Hepatocyte (in vitro differentiated cells): ENCODE data around the gene C6. TPM values are rescaled to one million over a fixed set of nuclear protein-coding genes. Genes with fewer than 3 reads are reported as not detected.

Experiments used
- DNase-seq: peaks from one replicate; pipeline ENCODE4 v3.0.0-alpha.2; 2016; ENCODE audit warnings: low spot score
- H2AFZ ChIP-seq: fragments of 200-600 bp; sonication (generic); 2 replicates; pipeline ENCODE4 v1.6.0; 2016; ENCODE audit warnings: antibody characterized with exemption, mild to moderate bottlenecking
- H3K27ac ChIP-seq: fragments of 200-600 bp; sonication (generic); 2 replicates; pipeline ENCODE4 v1.5.1; 2016; ENCODE audit warnings: mild to moderate bottlenecking
- H3K27me3 ChIP-seq: fragments of 200-600 bp; sonication (generic); 2 replicates; pipeline ENCODE4 v1.6.1; 2016
- H3K36me3 ChIP-seq: fragments of 200-600 bp; sonication (generic); replicated peaks from 2 replicates; pipeline ENCODE4 v1.5.1; 2016; ENCODE audit warnings: low read depth; ENCODE audit not compliant: insufficient read depth
- H3K4me1 ChIP-seq: fragments of 200-600 bp; sonication (generic); 2 replicates; pipeline ENCODE4 v1.5.1; 2016; ENCODE audit warnings: mild to moderate bottlenecking, moderate library complexity; ENCODE audit not compliant: insufficient read depth
- H3K4me2 ChIP-seq: fragments of 200-600 bp; sonication (generic); 2 replicates; pipeline ENCODE4 v1.6.0; 2016
- H3K4me3 ChIP-seq: fragments of 200-600 bp; sonication (generic); 2 replicates; pipeline ENCODE4 v1.5.1; 2016; ENCODE audit warnings: mild to moderate bottlenecking
- H3K79me2 ChIP-seq: fragments of 200-600 bp; sonication (generic); 2 replicates; pipeline ENCODE4 v1.6.0; 2017; ENCODE audit warnings: mild to moderate bottlenecking
- H3K9me2 ChIP-seq: fragments of 200-600 bp; sonication (generic); replicated peaks from 2 replicates; pipeline ENCODE4 v1.6.0; 2017; ENCODE audit warnings: mild to moderate bottlenecking; ENCODE audit not compliant: insufficient read depth
- H3K9me3 ChIP-seq: fragments of 200-600 bp; sonication (generic); 2 replicates; pipeline ENCODE4 v1.5.1; 2016; ENCODE audit warnings: low read depth, mild to moderate bottlenecking
- H4K20me1 ChIP-seq: fragments of 200-600 bp; sonication (generic); 2 replicates; pipeline ENCODE4 v1.6.0; 2016; ENCODE audit warnings: mild to moderate bottlenecking; ENCODE audit not compliant: insufficient read depth, poor library complexity, severe bottlenecking
- EZH2 ChIP-seq: fragments of 200-600 bp; sonication (generic); IDR thresholded peaks from 2 replicates; pipeline ENCODE4 v1.6.1; 2016; ENCODE audit warnings: antibody characterized with exemption, mild to moderate bottlenecking, borderline replicate concordance
- EZH2phosphoT487 ChIP-seq: fragments of 200-600 bp; sonication (generic); IDR thresholded peaks from one replicate; pipeline ENCODE4 v1.6.1; 2018; ENCODE audit warnings: antibody characterized with exemption, mild to moderate bottlenecking, low read depth, moderate library complexity; ENCODE audit not compliant: unreplicated experiment, severe bottlenecking
- WGBS: methylation state at CpG from one replicate; pipeline ENCODE4 v1.1.6; 2016; ENCODE audit warnings: low lambda C conversion rate; ENCODE audit errors: missing lambda C conversion rate; 5-methylcytosine and 5-hydroxymethylcytosine counted together
- polyA plus RNA-seq: library from polyadenylated mRNA; unstranded; fragments of >200 nt; fragmentation: Nextera tagmentation; extraction: Ambion mirVana; gene quantifications from 2 replicates; pipeline ENCODE4 v1.2.1, GENCODE V29; 2016
- total RNA-seq: library from RNA; depleted of rRNA; stranded (reverse); fragments of >200 nt; gene quantifications from 2 replicates; pipeline ENCODE4 v1.2.3, GENCODE V29; 2014
- TF ChIP-seq, protein P1 (sequence below): fragments of 200-600 bp; sonication (generic); IDR thresholded peaks from 2 replicates; pipeline ENCODE4 v1.5.1; 2016; ENCODE audit warnings: antibody characterized with exemption, mild to moderate bottlenecking; ENCODE audit not compliant: poor library complexity

Gene C6
- total and polyA plus RNA-seq, 2 experiments from 2014 or later = 16.2 to 37.2 TPM

DNA sequence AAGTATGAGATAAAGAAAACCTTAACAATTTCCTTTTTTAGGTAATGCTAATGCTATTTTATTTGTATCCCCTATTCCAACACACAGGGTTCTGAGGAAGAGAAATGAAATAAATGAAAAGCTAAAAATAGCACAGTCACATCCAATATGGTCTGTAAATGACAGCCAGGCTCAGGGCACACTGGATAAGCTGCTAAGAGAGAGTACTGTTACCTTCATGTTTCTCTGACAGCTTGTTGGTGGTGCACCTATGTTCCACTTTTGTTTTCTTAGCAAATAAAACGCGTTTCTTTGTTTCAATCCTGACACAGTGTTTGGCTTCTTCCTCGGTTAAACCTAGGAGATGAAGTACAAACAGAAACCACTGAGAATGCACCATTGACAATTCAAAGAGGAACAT is 41.3 kb downstream of the C6 start:
- DNase-seq = no peak
- Histone ChIP-seq H2AFZ (no peak overlapping the region), H3K27me3 (no peaks in the 10 kb centered on the region), H3K9me3 (no peaks in the 10 kb centered on the region), H3K79me2 (no peaks in the 10 kb centered on the region), H3K27ac (no peak overlapping the region), H3K9me2 (no peaks in the 10 kb centered on the region), H3K36me3 (no peaks in the 10 kb centered on the region), H3K4me3 (no peak overlapping the region), H3K4me2 (no peak overlapping the region), H3K4me1 (no peaks in the 10 kb centered on the region), H4K20me1 (no peaks in the 10 kb centered on the region)
- WGBS = 59% methylated on average over 3 of the region's 3 CpGs
- TF ChIP-seq EZH2phosphoT487 (no peak), EZH2 (no peak)
- TF ChIP-seq, protein P1, sequence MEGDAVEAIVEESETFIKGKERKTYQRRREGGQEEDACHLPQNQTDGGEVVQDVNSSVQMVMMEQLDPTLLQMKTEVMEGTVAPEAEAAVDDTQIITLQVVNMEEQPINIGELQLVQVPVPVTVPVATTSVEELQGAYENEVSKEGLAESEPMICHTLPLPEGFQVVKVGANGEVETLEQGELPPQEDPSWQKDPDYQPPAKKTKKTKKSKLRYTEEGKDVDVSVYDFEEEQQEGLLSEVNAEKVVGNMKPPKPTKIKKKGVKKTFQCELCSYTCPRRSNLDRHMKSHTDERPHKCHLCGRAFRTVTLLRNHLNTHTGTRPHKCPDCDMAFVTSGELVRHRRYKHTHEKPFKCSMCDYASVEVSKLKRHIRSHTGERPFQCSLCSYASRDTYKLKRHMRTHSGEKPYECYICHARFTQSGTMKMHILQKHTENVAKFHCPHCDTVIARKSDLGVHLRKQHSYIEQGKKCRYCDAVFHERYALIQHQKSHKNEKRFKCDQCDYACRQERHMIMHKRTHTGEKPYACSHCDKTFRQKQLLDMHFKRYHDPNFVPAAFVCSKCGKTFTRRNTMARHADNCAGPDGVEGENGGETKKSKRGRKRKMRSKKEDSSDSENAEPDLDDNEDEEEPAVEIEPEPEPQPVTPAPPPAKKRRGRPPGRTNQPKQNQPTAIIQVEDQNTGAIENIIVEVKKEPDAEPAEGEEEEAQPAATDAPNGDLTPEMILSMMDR = no peak

DNA sequence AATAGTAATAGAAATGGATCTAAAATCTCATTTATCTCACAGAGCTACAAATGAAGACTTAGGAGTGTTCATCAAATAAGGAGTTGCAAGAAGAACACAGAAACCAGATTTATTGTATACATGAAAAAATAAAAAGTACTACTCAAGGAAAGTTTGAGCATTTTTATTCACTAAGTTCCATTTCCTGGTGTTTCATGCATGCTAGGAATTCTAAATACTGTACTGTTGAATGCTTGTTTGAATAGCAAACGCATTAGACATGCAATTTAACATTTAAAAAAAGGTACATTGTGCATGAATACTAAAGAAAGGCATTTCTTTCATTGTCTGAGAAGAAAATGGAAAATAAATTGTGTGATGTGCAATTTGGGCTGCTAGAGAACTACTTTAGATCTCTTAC is 52.1 kb downstream of the C6 start:
- H3K4me2 ChIP-seq = no peak overlapping the region
- no peak overlapping the region for H3K27ac ChIP-seq
- no peaks in the 10 kb centered on the region for H4K20me1 ChIP-seq
- no peaks in the 10 kb centered on the region for H3K79me2 ChIP-seq
- H2AFZ ChIP-seq = no peak overlapping the region
- DNase-seq = no peak
- no peaks in the 10 kb centered on the region for H3K4me1 ChIP-seq
- 70% methylated on average over 1 of the region's 1 CpG for WGBS
- H3K27me3 ChIP-seq = no peaks in the 10 kb centered on the region
- H3K9me2 ChIP-seq = no peaks in the 10 kb centered on the region
- no peaks in the 10 kb centered on the region for H3K36me3 ChIP-seq
- H3K9me3 ChIP-seq = no peaks in the 10 kb centered on the region
- no peak for TF ChIP-seq EZH2
- TF ChIP-seq, protein P1 = no peak
- no peak for TF ChIP-seq EZH2phosphoT487
- no peak overlapping the region for H3K4me3 ChIP-seq

DNA sequence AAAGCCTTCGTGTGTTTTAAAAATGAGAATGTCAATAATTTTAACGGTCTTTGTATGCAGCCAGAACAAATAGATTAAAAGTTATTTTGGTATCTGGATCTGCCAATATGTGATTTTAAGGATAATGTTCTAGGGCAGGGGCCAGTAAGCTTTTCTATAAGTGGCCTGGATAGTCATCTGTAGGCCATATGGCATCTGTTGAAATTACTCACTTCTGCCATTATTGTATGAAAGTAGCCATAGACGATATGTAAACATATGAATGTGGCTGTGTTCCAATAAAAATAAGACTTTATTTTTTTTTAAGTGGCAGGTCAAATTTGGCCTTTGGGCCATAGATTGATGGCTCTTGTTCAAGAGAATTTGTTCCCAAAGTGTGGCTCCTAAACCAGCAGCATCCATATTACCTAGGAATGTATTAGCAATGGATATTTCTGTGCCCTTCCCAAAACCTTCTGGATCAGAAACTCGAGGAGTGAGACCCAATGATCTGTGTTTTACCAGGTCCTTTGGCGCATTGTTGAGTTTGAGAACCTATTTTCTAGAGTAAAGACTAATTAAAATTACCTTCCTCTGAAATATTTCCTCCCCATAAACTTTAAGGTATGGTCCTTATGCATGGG is 55.9 kb downstream of the C6 start:
- H3K27ac ChIP-seq = no peak overlapping the region
- H3K27me3 ChIP-seq = no peaks in the 10 kb centered on the region
- 87% methylated on average over 5 of the region's 5 CpGs for WGBS
- no peaks in the 10 kb centered on the region for H3K4me1 ChIP-seq
- no peaks in the 10 kb centered on the region for H3K9me3 ChIP-seq
- no peak overlapping the region for H3K4me2 ChIP-seq
- H3K9me2 ChIP-seq = no peaks in the 10 kb centered on the region
- no peaks in the 10 kb centered on the region for H4K20me1 ChIP-seq
- no peak overlapping the region for H2AFZ ChIP-seq
- no peak for DNase-seq
- no peaks in the 10 kb centered on the region for H3K79me2 ChIP-seq
- H3K4me3 ChIP-seq = no peak overlapping the region
- TF ChIP-seq, protein P1 = no peak
- TF ChIP-seq EZH2phosphoT487 (no peak), EZH2 (no peak)
- H3K36me3 ChIP-seq = no peaks in the 10 kb centered on the region
